ENCODE results near the gene BPTF. TPM values are rescaled to one million over a fixed set of nuclear protein-coding genes. Genes with fewer than 3 reads are reported as not detected.

The BPTF gene
- total and polyA plus RNA-seq, 2 of the 8 experiments (the other 6 are each of a cell fraction or from before 2014, with no cell fraction given) = 107 to 228 TPM

GRCh38 chr17:67974185-67974584 is 148.9 kb downstream of the BPTF start (continued):
- no peak for TF ChIP-seq MAX (IDR thresholded peaks at IDR 0.05)
